Activated CD8-positive, alpha-beta memory T cell treated with anti-CD3 and anti-CD28 coated beads, Interleukin-2, amount 50 U/mL, for 4 hours (primary cell): ENCODE results near the gene PSMG4.

ENCODE experiments used
- DNase-seq: peaks from one replicate; pipeline ENCODE4 v3.0.0-alpha.2; 2020

PSMG4 gene

GRCh38 chr6:3258720-3259490 is at the start of gene PSMG4:
TSS of gene PSMG4 (plus strand) at chr6:3258947. CDS start at chr6:3259023, 76 bp downstream.
- DNase-seq: peak; percentile 96

GRCh38 chr6:3209114-3210023 is 49.4 kb upstream of the PSMG4 start:
- peak; percentile 36 for DNase-seq

- DNase-seq: no peak
Observed at GRCh38 chr6:3210024-3210610, 48.6 kb upstream of the PSMG4 start.

GRCh38 chr6:3211681-3212080 is 47.1 kb upstream of the PSMG4 start:
- DNase-seq: no peak

GRCh38 chr6:3212261-3212660 is 46.5 kb upstream of the PSMG4 start:
- no peak for DNase-seq

GRCh38 chr6:3213334-3213695 is 45.4 kb upstream of the PSMG4 start:
- DNase-seq: no peak

- no peak for DNase-seq
Observed at GRCh38 chr6:3214898-3215297, 43.8 kb upstream of the PSMG4 start.

- DNase-seq: no peak
Observed at GRCh38 chr6:3217286-3217685, 41.5 kb upstream of the PSMG4 start.

- DNase-seq: no peak
Observed at GRCh38 chr6:3218266-3218665, 40.5 kb upstream of the PSMG4 start.

GRCh38 chr6:3220366-3220765 is 38.4 kb upstream of the PSMG4 start:
- DNase-seq: no peak

GRCh38 chr6:3221578-3221977 is 37.2 kb upstream of the PSMG4 start:
- no peak for DNase-seq

- DNase-seq: no peak
Observed at GRCh38 chr6:3222506-3223038, 36.2 kb upstream of the PSMG4 start.

GRCh38 chr6:3226042-3226441 is 32.7 kb upstream of the PSMG4 start:
- no peak for DNase-seq

GRCh38 chr6:3226481-3227362 is 32.0 kb upstream of the PSMG4 start:
- peak; percentile 31 for DNase-seq

GRCh38 chr6:3227363-3228045 is 31.2 kb upstream of the PSMG4 start, which contains the start of gene TUBB2B:
TSS of gene TUBB2B (minus strand) at chr6:3227653. CDS start at chr6:3227543, 110 bp downstream.
- no peak for DNase-seq

GRCh38 chr6:3228046-3228671 is 30.6 kb upstream of the PSMG4 start:
- DNase-seq: peak; percentile 33

- peak; percentile 39 for DNase-seq
Observed at GRCh38 chr6:3228771-3229565, 29.8 kb upstream of the PSMG4 start.

GRCh38 chr6:3229566-3230178 is 29.1 kb upstream of the PSMG4 start:
- peak; percentile 35 for DNase-seq

GRCh38 chr6:3230256-3230882 is 28.4 kb upstream of the PSMG4 start:
- DNase-seq: no peak
